ENCODE measurements around the gene GUCD1.

The GUCD1 gene

DNA sequence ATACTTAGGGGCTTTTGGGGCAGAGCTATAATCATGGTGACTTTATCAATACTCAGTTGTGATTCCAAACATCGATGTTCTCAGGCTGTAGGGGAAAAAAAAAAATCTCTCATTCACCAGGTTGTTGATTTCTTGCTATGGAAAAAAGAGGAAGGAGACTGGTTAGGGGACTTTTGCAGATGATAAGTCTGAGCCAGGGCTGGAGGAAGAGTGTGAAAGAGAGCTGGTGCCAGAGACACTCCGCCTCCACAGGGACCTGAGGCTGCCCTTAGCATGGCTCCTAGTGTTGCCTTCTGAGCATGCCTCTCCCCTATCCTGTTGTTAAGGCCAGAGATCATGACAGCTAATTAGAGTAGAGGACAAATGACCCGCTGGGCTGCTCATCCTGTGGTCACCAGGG, 42.9 kb downstream of the GUCD1 start:
- Histone ChIP-seq H3K27me3 (ENCODE audit: control insufficient read depth, insufficient read depth, low read length) (no peaks in the 10 kb centered on the region), H3K27ac (ENCODE audit: low read depth, low read length) (no peak overlapping the region), H3K36me3 (ENCODE audit: control insufficient read depth, insufficient read depth, low read length) (no peaks in the 10 kb centered on the region), H3K4me1 (ENCODE audit: control insufficient read depth, insufficient read depth, low read length) (peaks cover 2% of the 10 kb centered on the region), H3K4me3 (ENCODE audit: low read length) (no peak overlapping the region), H3K9ac (ENCODE audit: low read length) (no peak overlapping the region)

DNA sequence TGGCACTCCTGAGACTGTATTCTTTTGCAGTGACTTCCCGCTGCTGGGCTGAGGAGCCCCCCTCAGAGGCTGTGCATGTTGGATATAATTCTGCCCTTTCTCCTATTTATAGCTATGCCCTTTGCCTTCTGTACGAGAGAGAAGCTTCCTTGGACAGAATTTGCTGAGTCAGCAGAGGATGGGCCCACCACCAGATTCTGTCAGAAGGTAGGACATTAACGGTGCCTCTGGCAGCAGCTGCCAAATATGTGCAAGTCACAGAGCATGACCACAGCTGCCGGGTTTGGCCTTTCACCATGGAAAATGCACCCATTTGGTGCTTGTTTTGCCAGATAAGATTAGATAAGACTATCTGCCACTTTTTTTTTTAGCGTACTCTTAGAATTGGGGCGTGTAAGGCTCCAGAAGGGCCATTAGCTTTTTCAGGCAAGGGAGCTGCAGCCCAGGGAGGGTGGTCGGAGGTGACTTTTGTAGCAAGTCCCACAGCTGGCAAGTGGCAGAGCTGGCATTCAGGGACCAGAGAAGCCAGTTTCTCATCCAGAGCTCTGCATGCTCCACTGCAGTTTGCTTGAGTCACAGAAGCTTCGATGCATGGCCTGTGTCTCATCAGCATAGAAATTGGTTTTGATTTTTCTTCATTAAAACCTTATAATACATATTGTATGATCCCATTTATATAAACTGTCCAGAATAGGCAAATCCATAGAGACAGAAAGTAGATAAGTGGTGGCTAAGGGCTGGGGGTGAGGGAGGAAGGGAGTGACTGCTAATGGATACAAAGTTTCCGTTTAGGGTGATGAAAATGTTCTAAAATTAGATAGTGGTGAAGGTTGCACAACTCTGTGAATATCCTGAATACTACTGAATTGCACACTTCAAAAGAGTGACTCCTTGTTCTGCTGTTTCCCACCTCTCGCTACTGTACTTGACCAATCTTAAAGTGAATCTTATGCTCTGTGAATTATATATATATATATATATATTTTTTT, 44.0 kb downstream of the GUCD1 start:
- no peaks in the 10 kb centered on the region for H3K36me3 ChIP-seq (ENCODE audit: control insufficient read depth, insufficient read depth, low read length)
- H3K4me1 ChIP-seq (ENCODE audit: control insufficient read depth, insufficient read depth, low read length): no peaks in the 10 kb centered on the region
- H3K9ac ChIP-seq (ENCODE audit: low read length): no peak overlapping the region
- H3K4me3 ChIP-seq (ENCODE audit: low read length): no peak overlapping the region
- no peaks in the 10 kb centered on the region for H3K27me3 ChIP-seq (ENCODE audit: control insufficient read depth, insufficient read depth, low read length)
- H3K27ac ChIP-seq (ENCODE audit: low read depth, low read length): no peak overlapping the region

DNA sequence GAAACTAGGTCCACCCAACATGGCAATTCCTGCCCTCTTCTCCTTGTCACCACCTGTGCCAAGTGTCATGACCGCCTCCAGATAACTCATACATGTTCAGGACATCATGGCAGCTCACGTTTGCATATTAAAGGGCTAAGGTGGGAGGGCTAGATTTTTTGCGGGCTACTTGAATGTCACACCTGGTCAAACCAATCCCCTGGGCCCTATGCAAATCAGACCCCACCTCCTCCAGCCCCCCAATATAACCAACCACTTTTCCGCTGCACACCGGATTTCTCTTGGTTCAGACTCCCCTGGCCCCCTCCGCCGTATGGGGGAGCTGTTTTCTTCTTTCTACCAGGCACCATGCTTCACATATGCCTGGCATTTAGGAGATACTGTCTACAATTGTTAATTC, 47.2 kb downstream of the GUCD1 start:
- H3K27me3 ChIP-seq (ENCODE audit: control insufficient read depth, insufficient read depth, low read length): no peaks in the 10 kb centered on the region
- H3K4me3 ChIP-seq (ENCODE audit: low read length): no peak overlapping the region
- no peak overlapping the region for H3K27ac ChIP-seq (ENCODE audit: low read depth, low read length)
- H3K9ac ChIP-seq (ENCODE audit: low read length): no peak overlapping the region
- no peaks in the 10 kb centered on the region for H3K4me1 ChIP-seq (ENCODE audit: control insufficient read depth, insufficient read depth, low read length)
- no peaks in the 10 kb centered on the region for H3K36me3 ChIP-seq (ENCODE audit: control insufficient read depth, insufficient read depth, low read length)

DNA sequence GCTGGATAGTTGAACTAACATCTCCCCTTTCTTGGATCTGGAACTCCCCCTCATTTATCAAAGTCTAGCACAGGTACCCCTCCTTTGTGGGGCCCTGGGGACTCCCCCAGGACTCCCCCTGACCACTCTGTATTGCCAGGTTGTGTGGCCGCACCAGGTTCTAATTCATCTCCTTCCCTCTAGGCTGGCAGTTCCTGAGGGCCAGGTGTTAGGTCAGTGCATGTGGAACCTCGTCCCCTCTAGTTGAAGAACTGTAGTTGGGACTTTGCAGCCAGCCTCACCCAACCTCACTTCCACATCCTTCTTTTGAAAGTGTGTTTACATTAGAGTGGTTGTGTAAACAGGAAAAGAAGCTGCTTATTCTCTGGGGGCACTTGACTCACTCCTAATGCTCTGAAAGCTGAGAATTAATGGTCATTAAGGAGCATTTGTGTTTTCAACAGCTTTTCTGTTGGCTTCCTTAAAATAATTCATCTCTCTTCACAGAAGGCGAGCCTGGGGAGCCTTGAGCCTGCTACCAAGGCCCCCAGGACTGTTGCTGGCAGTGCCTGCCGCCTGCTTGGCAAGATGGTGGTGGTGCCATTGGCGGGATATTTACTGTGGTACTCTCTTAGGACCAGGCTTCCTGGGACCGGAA, 48.0 kb downstream of the GUCD1 start:
- H3K4me1 ChIP-seq (ENCODE audit: control insufficient read depth, insufficient read depth, low read length): no peaks in the 10 kb centered on the region
- no peak overlapping the region for H3K9ac ChIP-seq (ENCODE audit: low read length)
- H3K4me3 ChIP-seq (ENCODE audit: low read length): no peak overlapping the region
- H3K36me3 ChIP-seq (ENCODE audit: control insufficient read depth, insufficient read depth, low read length): no peaks in the 10 kb centered on the region
- H3K27me3 ChIP-seq (ENCODE audit: control insufficient read depth, insufficient read depth, low read length): no peaks in the 10 kb centered on the region
- H3K27ac ChIP-seq (ENCODE audit: low read depth, low read length): no peak overlapping the region

DNA sequence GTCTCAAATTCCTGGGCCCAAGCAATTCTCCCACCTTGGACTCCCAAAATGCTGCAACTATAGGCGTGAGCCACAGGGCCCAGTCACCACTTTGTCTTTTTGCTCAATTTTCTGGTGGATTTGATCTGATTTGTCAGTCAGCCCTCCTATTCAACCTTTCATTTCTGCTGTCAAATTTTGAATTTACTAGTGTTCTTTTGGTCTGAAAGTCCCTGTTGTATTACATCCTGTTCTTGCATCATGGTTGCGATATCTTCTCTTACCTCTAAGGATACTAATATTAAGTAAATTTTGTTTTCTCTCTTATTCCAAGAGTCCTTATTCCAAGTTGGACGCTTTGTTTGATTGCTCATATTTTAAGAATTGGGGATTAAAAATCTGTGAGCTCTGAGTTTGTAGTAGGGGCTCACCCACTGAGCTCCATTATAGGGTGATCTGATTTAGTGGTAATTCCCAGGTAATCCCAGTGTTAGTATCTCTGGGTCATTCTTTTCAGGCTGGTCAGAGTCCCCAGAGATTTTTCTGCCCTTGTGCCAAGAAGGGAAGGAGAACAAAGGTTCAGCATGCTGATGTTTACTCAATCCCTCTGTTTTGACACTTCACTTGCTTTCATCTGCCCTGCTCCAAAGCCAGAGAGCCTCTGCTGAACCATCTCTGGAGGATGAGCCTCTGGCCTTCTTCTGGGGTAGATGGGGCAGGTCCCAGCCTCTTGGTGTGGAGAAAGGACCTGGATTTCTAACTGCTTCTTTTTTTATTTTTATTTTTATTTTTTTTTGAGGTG, 49.8 kb downstream of the GUCD1 start:
- Histone ChIP-seq H3K27me3 (ENCODE audit: control insufficient read depth, insufficient read depth, low read length) (no peaks in the 10 kb centered on the region), H3K4me1 (ENCODE audit: control insufficient read depth, insufficient read depth, low read length) (no peaks in the 10 kb centered on the region), H3K9ac (ENCODE audit: low read length) (no peak overlapping the region), H3K4me3 (ENCODE audit: low read length) (no peak overlapping the region), H3K27ac (ENCODE audit: low read depth, low read length) (no peak overlapping the region), H3K36me3 (ENCODE audit: control insufficient read depth, insufficient read depth, low read length) (no peaks in the 10 kb centered on the region)

DNA sequence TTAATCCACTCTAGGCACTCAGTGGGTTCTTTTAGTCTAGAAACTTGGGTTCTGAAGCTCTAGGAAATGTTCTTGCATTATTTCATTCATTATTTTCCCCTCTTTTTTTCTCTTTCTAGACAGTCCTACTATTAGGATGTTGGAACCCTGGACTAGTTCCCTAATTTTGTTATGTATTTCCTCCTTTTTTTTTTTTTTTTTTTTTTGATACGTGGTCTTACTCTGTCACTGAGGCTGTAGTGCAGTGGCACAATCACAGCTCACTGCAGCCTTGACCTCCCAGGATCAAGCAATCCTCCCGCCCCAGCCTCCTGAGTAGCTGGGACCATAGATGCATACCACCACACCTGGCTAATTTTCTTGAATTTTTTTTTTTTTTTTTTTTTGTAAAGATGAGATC, 50.4 kb downstream of the GUCD1 start:
- Histone ChIP-seq H3K27ac (ENCODE audit: low read depth, low read length) (no peak overlapping the region), H3K4me1 (ENCODE audit: control insufficient read depth, insufficient read depth, low read length) (no peaks in the 10 kb centered on the region), H3K36me3 (ENCODE audit: control insufficient read depth, insufficient read depth, low read length) (no peaks in the 10 kb centered on the region), H3K4me3 (ENCODE audit: low read length) (no peak overlapping the region), H3K27me3 (ENCODE audit: control insufficient read depth, insufficient read depth, low read length) (no peaks in the 10 kb centered on the region), H3K9ac (ENCODE audit: low read length) (no peak overlapping the region)

DNA sequence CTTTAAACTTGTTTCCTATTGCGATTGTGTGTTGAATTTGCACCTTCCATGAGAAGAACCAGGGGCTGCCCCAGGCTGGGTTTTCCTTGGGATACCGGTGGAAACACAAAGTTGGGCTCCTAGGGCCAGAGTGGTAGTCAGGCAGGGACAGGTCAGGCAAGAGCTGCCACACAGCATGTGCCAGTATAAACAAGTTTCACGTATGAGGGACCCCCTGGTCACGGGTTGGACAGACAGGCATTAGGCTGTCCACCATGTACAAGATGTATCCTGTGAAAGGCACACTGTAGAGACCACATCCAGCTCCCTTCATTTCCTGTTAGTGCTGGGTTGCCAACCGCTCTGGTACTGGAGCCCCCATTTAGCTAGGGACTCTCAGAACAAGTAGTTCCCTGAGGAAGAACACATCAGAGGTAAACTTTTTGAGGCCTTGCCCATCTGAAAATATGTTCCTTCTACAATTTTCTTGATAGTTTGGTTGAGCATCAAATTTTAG, 51.0 kb downstream of the GUCD1 start:
- Histone ChIP-seq H3K27me3 (ENCODE audit: control insufficient read depth, insufficient read depth, low read length) (no peaks in the 10 kb centered on the region), H3K27ac (ENCODE audit: low read depth, low read length) (no peak overlapping the region), H3K9ac (ENCODE audit: low read length) (no peak overlapping the region), H3K36me3 (ENCODE audit: control insufficient read depth, insufficient read depth, low read length) (no peaks in the 10 kb centered on the region), H3K4me3 (ENCODE audit: low read length) (no peak overlapping the region), H3K4me1 (ENCODE audit: control insufficient read depth, insufficient read depth, low read length) (no peaks in the 10 kb centered on the region)

DNA sequence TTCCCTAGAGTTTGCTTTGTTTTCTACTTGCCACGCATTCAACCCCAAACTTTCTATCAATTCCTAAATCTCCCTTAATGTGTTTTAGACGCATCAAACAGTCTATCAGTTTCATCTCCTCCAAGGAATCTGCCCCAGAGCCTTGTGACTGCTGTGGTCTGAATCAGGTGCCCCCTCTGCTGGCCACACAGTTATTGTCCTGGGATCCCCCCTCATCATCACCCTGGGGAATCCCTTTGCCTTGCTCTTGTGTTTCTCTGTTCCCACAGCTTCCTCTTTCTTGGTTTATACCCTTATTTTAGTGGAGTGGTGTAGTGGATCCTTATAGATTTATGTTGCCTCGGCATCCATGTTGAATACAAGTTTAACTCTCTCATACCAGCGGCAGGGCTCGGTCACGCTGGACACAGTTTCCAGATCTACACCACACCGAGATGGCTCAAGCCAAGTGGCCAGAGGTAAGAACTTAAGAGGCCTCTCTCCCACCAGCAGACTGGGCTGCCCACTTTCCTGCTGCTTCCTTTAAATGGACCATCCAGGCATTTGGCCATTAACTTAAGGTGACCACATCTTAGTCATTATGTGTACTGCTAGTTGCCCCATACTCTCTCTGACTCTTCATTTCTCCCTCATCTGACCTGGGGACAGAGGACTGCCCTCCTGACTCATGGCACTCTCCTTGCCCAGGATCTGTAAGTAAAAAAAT, 51.6 kb downstream of the GUCD1 start:
- no peaks in the 10 kb centered on the region for H3K4me1 ChIP-seq (ENCODE audit: control insufficient read depth, insufficient read depth, low read length)
- H3K9ac ChIP-seq (ENCODE audit: low read length): no peak overlapping the region
- no peaks in the 10 kb centered on the region for H3K36me3 ChIP-seq (ENCODE audit: control insufficient read depth, insufficient read depth, low read length)
- no peaks in the 10 kb centered on the region for H3K27me3 ChIP-seq (ENCODE audit: control insufficient read depth, insufficient read depth, low read length)
- H3K27ac ChIP-seq (ENCODE audit: low read depth, low read length): no peak overlapping the region
- H3K4me3 ChIP-seq (ENCODE audit: low read length): no peak overlapping the region

DNA sequence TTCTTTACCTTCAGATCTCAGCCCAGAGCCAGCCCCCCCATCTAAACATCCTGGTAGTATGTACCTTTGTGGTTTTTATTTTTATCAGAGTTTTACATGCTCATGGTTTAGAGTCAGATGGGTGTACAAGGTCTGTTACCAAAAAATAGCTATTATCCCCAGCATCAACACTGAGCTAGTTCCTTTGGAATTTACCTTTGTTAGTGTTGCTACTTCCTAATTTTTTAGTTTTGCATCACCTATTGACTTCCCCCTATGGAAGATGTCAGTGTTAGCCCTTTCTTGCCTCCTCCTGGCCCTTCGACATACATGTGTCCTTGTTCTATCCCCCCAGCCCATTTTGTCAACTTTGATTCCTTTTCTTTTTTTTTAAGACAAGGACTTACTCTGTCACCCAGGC, 52.4 kb downstream of the GUCD1 start:
- H3K4me3 ChIP-seq (ENCODE audit: low read length): no peak overlapping the region
- H3K27ac ChIP-seq (ENCODE audit: low read depth, low read length): no peak overlapping the region
- H3K9ac ChIP-seq (ENCODE audit: low read length): no peak overlapping the region
- H3K36me3 ChIP-seq (ENCODE audit: control insufficient read depth, insufficient read depth, low read length): no peaks in the 10 kb centered on the region
- no peaks in the 10 kb centered on the region for H3K27me3 ChIP-seq (ENCODE audit: control insufficient read depth, insufficient read depth, low read length)
- H3K4me1 ChIP-seq (ENCODE audit: control insufficient read depth, insufficient read depth, low read length): no peaks in the 10 kb centered on the region

DNA sequence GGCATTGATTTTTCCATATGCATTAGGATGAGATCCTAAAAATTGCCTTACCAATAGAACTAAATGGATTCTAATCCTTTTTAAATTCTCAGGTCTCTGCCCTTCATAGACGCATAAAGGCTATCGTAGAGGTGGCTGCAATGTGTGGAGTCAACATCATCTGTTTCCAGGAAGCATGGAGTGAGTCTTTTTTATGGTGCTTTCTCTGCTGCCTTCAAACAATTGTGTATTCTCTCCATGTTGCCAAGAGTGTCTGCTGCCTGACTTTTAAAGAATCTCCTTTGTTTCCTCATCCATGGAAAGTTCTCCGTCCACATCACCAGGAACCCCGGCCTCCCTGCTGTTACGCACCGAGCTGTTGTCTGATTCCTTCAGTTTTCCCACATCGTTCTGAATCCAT, 52.9 kb downstream of the GUCD1 start:
- no peaks in the 10 kb centered on the region for H3K36me3 ChIP-seq (ENCODE audit: control insufficient read depth, insufficient read depth, low read length)
- H3K9ac ChIP-seq (ENCODE audit: low read length): no peak overlapping the region
- no peak overlapping the region for H3K27ac ChIP-seq (ENCODE audit: low read depth, low read length)
- H3K4me3 ChIP-seq (ENCODE audit: low read length): no peak overlapping the region
- no peaks in the 10 kb centered on the region for H3K4me1 ChIP-seq (ENCODE audit: control insufficient read depth, insufficient read depth, low read length)
- H3K27me3 ChIP-seq (ENCODE audit: control insufficient read depth, insufficient read depth, low read length): no peaks in the 10 kb centered on the region

DNA sequence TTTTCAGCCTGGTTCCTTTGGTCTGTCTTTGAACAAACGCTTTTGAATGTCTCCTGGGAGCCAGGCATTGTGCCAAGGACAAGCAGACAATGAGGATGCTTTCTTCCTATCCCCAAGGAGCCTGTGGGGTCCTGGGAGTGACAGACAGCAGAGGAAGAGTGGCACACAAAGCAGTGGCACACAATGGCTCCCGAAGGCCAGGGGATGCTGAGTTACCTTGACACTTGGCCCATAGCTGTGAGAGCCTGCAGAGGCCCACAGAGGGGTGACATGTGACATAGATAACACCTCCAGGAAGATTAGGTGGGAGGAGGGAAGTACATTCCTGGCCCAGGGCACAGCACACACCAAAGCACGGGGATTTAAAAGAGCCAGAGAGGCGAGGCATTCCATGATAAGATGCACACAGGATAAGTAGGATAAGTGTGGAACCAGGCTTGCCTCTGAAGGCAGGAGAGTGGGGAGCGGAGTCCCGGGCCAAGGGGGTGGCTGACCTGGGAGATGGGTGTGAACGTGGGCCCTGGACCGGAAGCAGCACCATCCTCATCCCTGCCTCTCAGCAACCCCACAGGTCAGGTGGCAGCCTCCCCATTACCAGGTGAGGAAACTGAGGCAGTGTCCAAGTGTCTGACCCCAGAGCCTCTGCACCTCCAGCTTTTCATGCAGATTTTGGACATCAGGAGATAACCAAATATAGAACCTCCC, 53.5 kb downstream of the GUCD1 start:
- no peaks in the 10 kb centered on the region for H3K4me1 ChIP-seq (ENCODE audit: control insufficient read depth, insufficient read depth, low read length)
- no peak overlapping the region for H3K27ac ChIP-seq (ENCODE audit: low read depth, low read length)
- H3K9ac ChIP-seq (ENCODE audit: low read length): no peak overlapping the region
- no peak overlapping the region for H3K4me3 ChIP-seq (ENCODE audit: low read length)
- H3K27me3 ChIP-seq (ENCODE audit: control insufficient read depth, insufficient read depth, low read length): no peaks in the 10 kb centered on the region
- H3K36me3 ChIP-seq (ENCODE audit: control insufficient read depth, insufficient read depth, low read length): no peaks in the 10 kb centered on the region

All from rectal smooth muscle tissue (tissue), 1 donor.